Activated CD4-positive, alpha-beta T cell treated with anti-CD3 and anti-CD28 coated beads, Interleukin-2, Interleukin-6, amounts not matched to agents 100 ng/mL and 50 ng/mL, durations not matched to agents 16 hours and 8 hours (primary cell): ENCODE measurements around the gene FBXO44.

Experiments used
- DNase-seq: peaks from one replicate; pipeline ENCODE4 v3.0.0-alpha.2; 2020

The FBXO44 gene

GRCh38 chr1:11664336-11665065 is 9.8 kb downstream of the FBXO44 start:
- peak; percentile 78 for DNase-seq

- no peak for DNase-seq
Observed at GRCh38 chr1:11668516-11668915, 13.8 kb downstream of the FBXO44 start.

- no peak for DNase-seq
Observed at GRCh38 chr1:11670747-11671146, 16.1 kb downstream of the FBXO44 start.

- no peak for DNase-seq
Observed at GRCh38 chr1:11671205-11671543, 16.5 kb downstream of the FBXO44 start.

- no peak for DNase-seq
Observed at GRCh38 chr1:11671544-11672286, 17.0 kb downstream of the FBXO44 start.

GRCh38 chr1:11673089-11673769 is 18.6 kb downstream of the FBXO44 start:
- DNase-seq, result no peak

GRCh38 chr1:11674488-11674887 is 19.8 kb downstream of the FBXO44 start:
- no peak for DNase-seq

GRCh38 chr1:11675325-11675724 is 20.6 kb downstream of the FBXO44 start:
- DNase-seq, result no peak

GRCh38 chr1:11676386-11677103 is 21.9 kb downstream of the FBXO44 start:
- no peak for DNase-seq

GRCh38 chr1:11678442-11678841 is 23.8 kb downstream of the FBXO44 start:
- DNase-seq, result no peak

- DNase-seq, result no peak
Observed at GRCh38 chr1:11680270-11681070, 25.8 kb downstream of the FBXO44 start.

- peak; percentile 91 for DNase-seq
Observed at GRCh38 chr1:11681071-11681771, 26.5 kb downstream of the FBXO44 start, which contains the start of gene MAD2L2. MAD2L2 (minus strand) TSS chr1:11681148; CDS start chr1:11680601, 547 bp downstream.

GRCh38 chr1:11682287-11682771 is 27.7 kb downstream of the FBXO44 start:
- no peak for DNase-seq

GRCh38 chr1:11682799-11683198 is 28.1 kb downstream of the FBXO44 start:
- DNase-seq, result no peak

- no peak for DNase-seq
Observed at GRCh38 chr1:11684070-11684469, 29.4 kb downstream of the FBXO44 start.

- DNase-seq, result no peak
Observed at GRCh38 chr1:11685210-11685752, 30.6 kb downstream of the FBXO44 start.

- DNase-seq, result no peak
Observed at GRCh38 chr1:11688506-11688905, 33.8 kb downstream of the FBXO44 start.

GRCh38 chr1:11690397-11691301 is 36.0 kb downstream of the FBXO44 start:
- no peak for DNase-seq

- DNase-seq, result no peak
Observed at GRCh38 chr1:11691302-11691914, 36.7 kb downstream of the FBXO44 start, which contains the start of gene DRAXIN. DRAXIN (plus strand) TSS chr1:11691710; CDS start chr1:11706259, 14,549 bp downstream.
